HepG2 (cell line): ENCODE results near the gene RNU11. TPM values are rescaled to one million over a fixed set of nuclear protein-coding genes. Genes with fewer than 3 reads are reported as not detected.

ENCODE experiments used
- BORCS8-MEF2B ChIP-seq: sonication (generic); formaldehyde crosslinking; IDR thresholded peaks from 2 replicates; pipeline ENCODE4 v1.8.0; 2022; ENCODE audit warnings: mild to moderate bottlenecking, missing genetic modification reagents
- CHCHD3 ChIP-seq: sonication (generic); formaldehyde crosslinking; IDR thresholded peaks from 2 replicates; pipeline ENCODE4 v1.8.0; 2022; ENCODE audit warnings: mild to moderate bottlenecking, missing genetic modification reagents, moderate library complexity
- CREM ChIP-seq, 2 experiments: sonication (generic) in 1 of 2; formaldehyde crosslinking in 1 of 2; IDR thresholded peaks; 2 replicates each; pipeline versions ENCODE4 v1.4.0 to v1.6.1; 2016 to 2020; ENCODE audit warnings: antibody characterized with exemption in 1 of 2, mild to moderate bottlenecking in 1 of 2, missing genetic modification reagents in 1 of 2
- KLF12 ChIP-seq: sonication (generic); formaldehyde crosslinking; IDR thresholded peaks from 2 replicates; pipeline ENCODE4 v1.4.0; 2020; ENCODE audit warnings: missing genetic modification reagents, borderline replicate concordance
- KLF6 ChIP-seq: IDR thresholded peaks from 2 replicates; pipeline ENCODE4 v1.8.0; 2016; ENCODE audit warnings: missing biosample characterization, missing genetic modification reagents
- KMT2A ChIP-seq: sonication (generic); formaldehyde crosslinking; IDR thresholded peaks from 2 replicates; pipeline ENCODE4 v1.4.0; 2020; ENCODE audit warnings: missing genetic modification reagents
- NR2F2 ChIP-seq: IDR thresholded peaks from 2 replicates; pipeline ENCODE4 v1.6.1; 2012; ENCODE audit warnings: low read depth, inconsistent platforms, borderline replicate concordance
- PHF8 ChIP-seq: sonication (generic); formaldehyde crosslinking; IDR thresholded peaks from 2 replicates; pipeline ENCODE4 v1.5.0; 2020; ENCODE audit warnings: missing genetic modification reagents
- PTBP1 ChIP-seq: fragments of 200-400 bp; formaldehyde crosslinking; IDR thresholded peaks from 2 replicates; pipeline ENCODE4 v1.6.1; 2018; ENCODE audit warnings: low read length, low read depth; ENCODE audit not compliant: poor library complexity, severe bottlenecking
- RELA ChIP-seq: sonication (generic); formaldehyde crosslinking; IDR thresholded peaks from 2 replicates; pipeline ENCODE4 v1.4.0; 2020; ENCODE audit warnings: missing genetic modification reagents
- RFX1 ChIP-seq: fragments of 450-650 bp; IDR thresholded peaks from 2 replicates; pipeline ENCODE4 v1.6.1; 2017
- SMAD9 ChIP-seq: sonication (generic); formaldehyde crosslinking; IDR thresholded peaks from 2 replicates; pipeline ENCODE4 v1.5.1; 2020; ENCODE audit warnings: mild to moderate bottlenecking, missing genetic modification reagents
- TCF7 ChIP-seq: sonication (generic); IDR thresholded peaks from 2 replicates; pipeline ENCODE4 v1.6.1; 2016; ENCODE audit warnings: antibody characterized with exemption, low read depth
- ZKSCAN8 ChIP-seq: IDR thresholded peaks from 2 replicates; pipeline ENCODE4 v1.6.1; 2016; ENCODE audit warnings: borderline replicate concordance, missing genetic modification reagents, missing compliant biosample characterization
- ZNF33B ChIP-seq: sonication (generic); formaldehyde crosslinking; IDR thresholded peaks from 2 replicates; pipeline ENCODE4 v1.5.1; 2020; ENCODE audit warnings: mild to moderate bottlenecking, missing genetic modification reagents
- ZNF558 ChIP-seq: sonication (generic); formaldehyde crosslinking; IDR thresholded peaks from 2 replicates; pipeline ENCODE4 v1.9.0; 2022; ENCODE audit warnings: mild to moderate bottlenecking, missing genetic modification reagents, borderline replicate concordance
- polyA plus RNA-seq, 8 experiments: library from polyadenylated mRNA; depleted of rRNA in 3 of 8; stranded (reverse) in 7 of 8; unstranded in 1 of 8; fragments of >200 nt; fragmentation: Illumina TruSeq in 4 of 8; extraction: Trizol in 4 of 8; gene quantifications; 2 replicates each; pipeline versions ENCODE4 v1.2.1 to v1.2.3, GENCODE V29; 2011 to 2016; ENCODE audit warnings: low read depth in 4 of 8, missing spikeins in 1 of 8, mixed read lengths in 1 of 8; ENCODE audit not compliant: insufficient read depth in 1 of 8
- total RNA-seq, 5 experiments: library from RNA; depleted of rRNA; stranded (reverse); fragments of >200 nt; fragmentation: Illumina TruSeq; extraction: Trizol; gene quantifications; 2 replicates each; pipeline ENCODE4 v1.2.3, GENCODE V29; 2016; ENCODE audit warnings: low read depth in 1 of 5
- TF ChIP-seq, protein P1 (sequence below): IDR thresholded peaks from 2 replicates; pipeline ENCODE4 v1.6.1; 2016; ENCODE audit warnings: missing compliant biosample characterization, missing genetic modification reagents, borderline replicate concordance
- TF ChIP-seq, protein P2 (sequence below): sonication (generic); formaldehyde crosslinking; IDR thresholded peaks from 2 replicates; pipeline ENCODE4 v1.5.0; 2020; ENCODE audit warnings: mild to moderate bottlenecking, missing genetic modification reagents
- TF ChIP-seq, protein P3 (sequence below): IDR thresholded peaks from 2 replicates; pipeline ENCODE4 v1.6.1; 2016; ENCODE audit warnings: mild to moderate bottlenecking
- TF ChIP-seq, protein P4 (sequence below): sonication (generic); formaldehyde crosslinking; IDR thresholded peaks from 2 replicates; pipeline ENCODE4 v1.5.1; 2020; ENCODE audit warnings: mild to moderate bottlenecking, missing genetic modification reagents

The RNU11 gene
- total and polyA plus RNA-seq, 2 of the 13 experiments (the other 11 are each of a cell fraction or from before 2014, with no cell fraction given) = not detected

DNA sequence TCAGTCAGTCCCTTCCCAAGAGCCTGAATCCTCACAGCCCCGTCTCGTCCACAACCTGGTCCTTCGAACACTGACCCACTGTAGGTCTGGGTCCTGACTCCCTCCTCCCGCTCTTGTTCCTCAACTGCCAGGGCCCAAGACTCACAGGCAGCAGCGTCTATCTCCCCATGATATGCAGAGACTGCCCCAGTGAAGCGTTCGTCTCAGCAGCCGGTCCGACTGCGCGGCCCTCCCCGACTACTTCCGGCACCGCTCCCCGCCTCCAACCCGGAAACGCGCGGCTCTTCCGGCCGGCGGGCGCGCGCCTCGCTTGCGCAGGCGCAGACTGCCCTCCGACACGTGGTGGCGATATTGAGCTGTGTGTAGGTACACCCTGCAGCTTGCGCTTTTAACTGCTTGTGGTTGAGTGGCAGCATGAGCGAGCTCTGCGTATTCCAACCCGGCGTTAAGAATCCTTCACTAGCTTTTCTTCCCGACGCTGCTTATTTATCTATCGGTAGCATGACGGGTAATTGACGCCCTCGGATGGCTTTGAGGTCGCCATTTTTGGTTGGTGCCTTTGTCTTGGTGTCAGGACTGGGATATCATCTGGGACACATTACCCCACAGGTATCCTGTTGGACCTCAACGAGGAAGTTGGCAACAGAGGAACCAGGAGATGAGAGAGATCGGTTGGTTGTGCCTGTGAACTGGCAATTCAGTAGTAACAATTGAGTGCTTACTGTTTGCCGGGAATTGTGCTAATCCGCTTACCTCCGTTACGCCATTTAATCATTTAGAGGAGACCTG is 5.4 kb upstream of the RNU11 start, which contains the start of gene TAF12 (continued):
- TF ChIP-seq BORCS8-MEF2B (CRISPR knock-in tag) (peak; percentile 72; the same call in 1 of the 2 replicates), ZKSCAN8 (0 out of 2 replicates have a peak, but pooled peaks have one; percentile 47), NR2F2 (peak; percentile 22; the same call in 1 of the 2 replicates), PHF8 (peak; percentile 93), RFX1 (no peak), KMT2A (CRISPR knock-in tag) (peak; percentile 99), SMAD9 (CRISPR knock-in tag) (peak; percentile 57; the same call in 1 of the 2 replicates), ZNF558 (CRISPR knock-in tag) (peak; percentile 92; the same call in 1 of the 2 replicates), CHCHD3 (CRISPR knock-in tag) (no peak), ZNF33B (CRISPR knock-in tag) (peak; percentile 84; the same call in 1 of the 2 replicates), KLF12 (CRISPR knock-in tag) (no peak), RELA (CRISPR knock-in tag) (peak; percentile 86; the same call in 1 of the 2 replicates), PTBP1 (peak; percentile 71), KLF6 (CRISPR knock-in tag) (peak; percentile 79), CREM (IDR thresholded peaks at IDR 0.05) (peak; percentile 41), CREM (CRISPR knock-in tag; IDR thresholded peaks at IDR 0.05) (no peak), TCF7 (no peak)
- TF ChIP-seq, protein P1, sequence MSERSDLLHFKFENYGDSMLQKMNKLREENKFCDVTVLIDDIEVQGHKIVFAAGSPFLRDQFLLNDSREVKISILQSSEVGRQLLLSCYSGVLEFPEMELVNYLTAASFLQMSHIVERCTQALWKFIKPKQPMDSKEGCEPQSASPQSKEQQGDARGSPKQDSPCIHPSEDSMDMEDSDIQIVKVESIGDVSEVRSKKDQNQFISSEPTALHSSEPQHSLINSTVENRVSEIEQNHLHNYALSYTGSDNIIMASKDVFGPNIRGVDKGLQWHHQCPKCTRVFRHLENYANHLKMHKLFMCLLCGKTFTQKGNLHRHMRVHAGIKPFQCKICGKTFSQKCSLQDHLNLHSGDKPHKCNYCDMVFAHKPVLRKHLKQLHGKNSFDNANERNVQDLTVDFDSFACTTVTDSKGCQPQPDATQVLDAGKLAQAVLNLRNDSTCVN (CRISPR knock-in tag) = peak; percentile 64; the same call in 1 of the 2 replicates
- TF ChIP-seq, protein P2, sequence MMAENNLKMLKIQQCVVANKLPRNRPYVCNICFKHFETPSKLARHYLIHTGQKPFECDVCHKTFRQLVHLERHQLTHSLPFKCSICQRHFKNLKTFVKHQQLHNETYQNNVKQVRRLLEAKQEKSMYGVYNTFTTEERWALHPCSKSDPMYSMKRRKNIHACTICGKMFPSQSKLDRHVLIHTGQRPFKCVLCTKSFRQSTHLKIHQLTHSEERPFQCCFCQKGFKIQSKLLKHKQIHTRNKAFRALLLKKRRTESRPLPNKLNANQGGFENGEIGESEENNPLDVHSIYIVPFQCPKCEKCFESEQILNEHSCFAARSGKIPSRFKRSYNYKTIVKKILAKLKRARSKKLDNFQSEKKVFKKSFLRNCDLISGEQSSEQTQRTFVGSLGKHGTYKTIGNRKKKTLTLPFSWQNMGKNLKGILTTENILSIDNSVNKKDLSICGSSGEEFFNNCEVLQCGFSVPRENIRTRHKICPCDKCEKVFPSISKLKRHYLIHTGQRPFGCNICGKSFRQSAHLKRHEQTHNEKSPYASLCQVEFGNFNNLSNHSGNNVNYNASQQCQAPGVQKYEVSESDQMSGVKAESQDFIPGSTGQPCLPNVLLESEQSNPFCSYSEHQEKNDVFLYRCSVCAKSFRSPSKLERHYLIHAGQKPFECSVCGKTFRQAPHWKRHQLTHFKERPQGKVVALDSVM (CRISPR knock-in tag) = peak; percentile 57
- TF ChIP-seq, protein P3, sequence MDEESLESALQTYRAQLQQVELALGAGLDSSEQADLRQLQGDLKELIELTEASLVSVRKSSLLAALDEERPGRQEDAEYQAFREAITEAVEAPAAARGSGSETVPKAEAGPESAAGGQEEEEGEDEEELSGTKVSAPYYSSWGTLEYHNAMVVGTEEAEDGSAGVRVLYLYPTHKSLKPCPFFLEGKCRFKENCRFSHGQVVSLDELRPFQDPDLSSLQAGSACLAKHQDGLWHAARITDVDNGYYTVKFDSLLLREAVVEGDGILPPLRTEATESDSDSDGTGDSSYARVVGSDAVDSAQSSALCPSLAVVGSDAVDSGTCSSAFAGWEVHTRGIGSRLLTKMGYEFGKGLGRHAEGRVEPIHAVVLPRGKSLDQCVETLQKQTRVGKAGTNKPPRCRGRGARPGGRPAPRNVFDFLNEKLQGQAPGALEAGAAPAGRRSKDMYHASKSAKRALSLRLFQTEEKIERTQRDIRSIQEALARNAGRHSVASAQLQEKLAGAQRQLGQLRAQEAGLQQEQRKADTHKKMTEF = peak; percentile 95
- TF ChIP-seq, protein P4, sequence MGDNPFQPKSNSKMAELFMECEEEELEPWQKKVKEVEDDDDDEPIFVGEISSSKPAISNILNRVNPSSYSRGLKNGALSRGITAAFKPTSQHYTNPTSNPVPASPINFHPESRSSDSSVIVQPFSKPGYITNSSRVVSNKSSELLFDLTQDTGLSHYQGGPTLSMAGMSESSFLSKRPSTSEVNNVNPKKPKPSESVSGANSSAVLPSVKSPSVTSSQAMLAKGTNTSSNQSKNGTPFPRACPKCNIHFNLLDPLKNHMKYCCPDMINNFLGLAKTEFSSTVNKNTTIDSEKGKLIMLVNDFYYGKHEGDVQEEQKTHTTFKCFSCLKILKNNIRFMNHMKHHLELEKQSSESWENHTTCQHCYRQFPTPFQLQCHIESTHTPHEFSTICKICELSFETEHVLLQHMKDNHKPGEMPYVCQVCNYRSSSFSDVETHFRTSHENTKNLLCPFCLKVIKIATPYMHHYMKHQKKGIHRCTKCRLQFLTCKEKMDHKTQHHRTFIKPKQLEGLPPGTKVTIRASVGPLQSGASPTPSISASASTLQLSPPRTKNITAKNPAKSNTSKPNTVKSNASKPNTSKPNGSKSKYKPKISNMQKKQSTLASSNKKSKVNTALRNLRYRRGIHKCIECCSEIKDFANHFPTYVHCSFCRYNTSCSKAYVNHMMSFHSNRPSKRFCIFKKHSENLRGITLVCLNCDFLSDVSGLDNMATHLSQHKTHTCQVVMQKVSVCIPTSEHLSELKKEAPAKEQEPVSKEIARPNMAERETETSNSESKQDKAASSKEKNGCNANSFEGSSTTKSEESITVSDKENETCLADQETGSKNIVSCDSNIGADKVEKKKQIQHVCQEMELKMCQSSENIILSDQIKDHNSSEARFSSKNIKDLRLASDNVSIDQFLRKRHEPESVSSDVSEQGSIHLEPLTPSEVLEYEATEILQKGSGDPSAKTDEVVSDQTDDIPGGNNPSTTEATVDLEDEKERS (CRISPR knock-in tag) = peak; percentile 70; the same call in 1 of the 2 replicates
